Trophoblast cell (in vitro differentiated cells and primary cell): ENCODE data around the gene SIX3.

Source experiments
- DNase-seq, 2 donors: peaks; one replicate each; pipeline ENCODE4 v3.0.0-alpha.2; 2016
- H2AFZ ChIP-seq: 2 replicates; pipeline ENCODE4 v1.6.1; 2013; ENCODE audit warnings: low read length, moderate library complexity, mild to moderate bottlenecking; ENCODE audit not compliant: insufficient read depth, poor library complexity
- H2AK5ac ChIP-seq: 2 replicates; pipeline ENCODE4 v1.6.1; 2013; ENCODE audit warnings: mild to moderate bottlenecking, low read length
- H2BK120ac ChIP-seq: 2 replicates; pipeline ENCODE4 v1.6.1; 2013; ENCODE audit warnings: low read length, mild to moderate bottlenecking, moderate library complexity; ENCODE audit not compliant: insufficient read depth, poor library complexity
- H2BK12ac ChIP-seq: 2 replicates; pipeline ENCODE4 v1.6.1; 2013; ENCODE audit warnings: mild to moderate bottlenecking, low read length, moderate library complexity
- H2BK5ac ChIP-seq: 2 replicates; pipeline ENCODE4 v1.6.1; 2013; ENCODE audit warnings: low read length, low read depth, moderate library complexity, mild to moderate bottlenecking; ENCODE audit not compliant: poor library complexity
- H3K14ac ChIP-seq: 2 replicates; pipeline ENCODE4 v1.6.1; 2013; ENCODE audit warnings: mild to moderate bottlenecking, low read length
- H3K18ac ChIP-seq: 2 replicates; pipeline ENCODE4 v1.6.1; 2013; ENCODE audit warnings: mild to moderate bottlenecking, low read length
- H3K23ac ChIP-seq: 2 replicates; pipeline ENCODE4 v1.6.1; 2013; ENCODE audit warnings: low read length
- H3K27ac ChIP-seq: 2 replicates; pipeline ENCODE4 v1.5.1; 2013; ENCODE audit warnings: low read depth, mild to moderate bottlenecking, inconsistent platforms, low read length, moderate library complexity
- H3K27me3 ChIP-seq: 2 replicates; pipeline ENCODE4 v1.6.1; 2013; ENCODE audit warnings: inconsistent platforms, mild to moderate bottlenecking, low read length, moderate library complexity; ENCODE audit not compliant: insufficient read depth
- H3K36me3 ChIP-seq, 2 experiments: 1 replicate in 1 of 2; 2 replicates in 1 of 2; pipeline ENCODE4 v1.6.1; 2013; ENCODE audit warnings: low read length in 2 of 2, mild to moderate bottlenecking in 2 of 2, moderate library complexity in 1 of 2; ENCODE audit not compliant: insufficient read depth in 2 of 2, control insufficient read depth in 1 of 2
- H3K4ac ChIP-seq: 2 replicates; pipeline ENCODE4 v1.6.1; 2013; ENCODE audit warnings: low read depth, mild to moderate bottlenecking, low read length, moderate library complexity
- H3K4me1 ChIP-seq, 2 experiments: 1 replicate in 1 of 2; 2 replicates in 1 of 2; pipeline ENCODE4 v1.6.1; 2013; ENCODE audit warnings: low read length in 2 of 2, mild to moderate bottlenecking in 2 of 2, moderate library complexity in 1 of 2; ENCODE audit not compliant: insufficient read depth in 2 of 2, control insufficient read depth in 1 of 2
- H3K4me2 ChIP-seq: 2 replicates; pipeline ENCODE4 v1.6.1; 2013; ENCODE audit warnings: inconsistent platforms, mild to moderate bottlenecking, low read length, moderate library complexity
- H3K4me3 ChIP-seq: 2 replicates; pipeline ENCODE4 v1.5.1; 2013; ENCODE audit warnings: mild to moderate bottlenecking, low read depth, low read length, inconsistent platforms
- H3K79me1 ChIP-seq: one replicate; pipeline ENCODE4 v1.6.1; 2013; ENCODE audit warnings: low read length
- H3K79me2 ChIP-seq: 2 replicates; pipeline ENCODE4 v1.6.1; 2013; ENCODE audit warnings: low read length, mild to moderate bottlenecking; ENCODE audit not compliant: control insufficient read depth, insufficient read depth, poor library complexity
- H3K9ac ChIP-seq: 2 replicates; pipeline ENCODE4 v1.6.1; 2013; ENCODE audit warnings: mild to moderate bottlenecking, low read length
- H3K9me3 ChIP-seq: 2 replicates; pipeline ENCODE4 v1.6.1; 2013; ENCODE audit warnings: low read depth, mild to moderate bottlenecking, control low read depth, inconsistent platforms, low read length; ENCODE audit not compliant: insufficient read depth
- H4K12ac ChIP-seq: 2 replicates; pipeline ENCODE4 v1.6.1; 2013; ENCODE audit warnings: low read depth, mild to moderate bottlenecking, low read length, moderate library complexity
- H4K8ac ChIP-seq: 2 replicates; pipeline ENCODE4 v1.6.1; 2013; ENCODE audit warnings: low read depth, mild to moderate bottlenecking, low read length, moderate library complexity
- H4K91ac ChIP-seq: one replicate; pipeline ENCODE4 v1.6.1; 2013; ENCODE audit warnings: low read depth, mild to moderate bottlenecking, low read length, moderate library complexity
- WGBS: extraction: QIAGEN DNeasy Blood & Tissue Kit; methylation state at CpG from one replicate; pipeline ENCODE4 v1.1.7; 2013; ENCODE audit warnings: missing lambda C conversion rate; ENCODE audit not compliant: insufficient read length, insufficient coverage; ENCODE audit errors: extremely low coverage; 5-methylcytosine and 5-hydroxymethylcytosine counted together

The SIX3 gene

DNA sequence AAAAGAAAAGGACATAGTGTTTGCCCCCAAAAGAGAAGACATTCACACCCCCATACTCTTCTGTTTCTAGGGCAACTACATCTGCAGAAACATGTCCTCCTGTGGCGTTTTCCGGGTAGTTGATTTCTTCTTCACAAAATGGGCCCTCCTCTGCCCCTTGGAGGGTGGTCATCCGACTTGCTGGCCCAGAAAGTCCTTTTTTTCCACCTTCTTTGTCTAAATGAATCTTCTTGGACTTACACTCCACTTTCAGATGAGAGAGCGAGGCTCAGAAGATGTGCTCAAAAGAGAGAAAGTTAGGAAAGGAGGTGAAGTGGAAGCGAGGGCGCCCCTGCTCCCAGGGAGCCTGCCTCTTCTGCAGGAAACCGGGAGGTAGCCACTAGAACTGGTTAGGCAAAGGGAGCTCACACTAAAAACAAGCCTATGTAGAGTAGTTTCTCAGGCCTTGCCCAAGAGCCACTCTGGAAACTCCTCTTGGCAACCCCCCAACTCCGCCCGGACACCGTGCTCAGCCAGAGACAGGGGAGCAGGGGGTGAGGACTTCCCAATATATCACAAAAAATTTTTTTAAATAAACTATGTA, 10.2 kb upstream of the SIX3 start:
- H3K36me3 ChIP-seq: no peaks in the 10 kb centered on the region
- H3K23ac ChIP-seq: no peak overlapping the region
- H4K12ac ChIP-seq: no peak overlapping the region
- H2BK12ac ChIP-seq: no peak overlapping the region
- H3K9me3 ChIP-seq: peaks cover 9% of the 10 kb centered on the region
- H2BK120ac ChIP-seq: no peak overlapping the region
- H3K4me3 ChIP-seq: no peak overlapping the region
- H3K4ac ChIP-seq: no peak overlapping the region
- H4K8ac ChIP-seq: no peak overlapping the region
- H3K18ac ChIP-seq: no peak overlapping the region
- H3K79me2 ChIP-seq: no peaks in the 10 kb centered on the region
- peaks cover 87% of the 10 kb centered on the region for H3K27me3 ChIP-seq
- H2BK5ac ChIP-seq: no peak overlapping the region
- no CpG with 5 or more reads among the region's 10 CpGs for WGBS
- no peak overlapping the region for H3K27ac ChIP-seq
- no peak overlapping the region for H3K4me2 ChIP-seq
- DNase-seq: no peak
- peaks cover 2 to 5% of the 10 kb centered on the region in 2 experiments for H3K4me1 ChIP-seq
- no peak overlapping the region for H2AFZ ChIP-seq
- H3K9ac ChIP-seq: no peak overlapping the region
- no peaks in the 10 kb centered on the region for H3K79me1 ChIP-seq
- H2AK5ac ChIP-seq: no peak overlapping the region
- no peak overlapping the region for H4K91ac ChIP-seq
- H3K14ac ChIP-seq: no peak overlapping the region

DNA sequence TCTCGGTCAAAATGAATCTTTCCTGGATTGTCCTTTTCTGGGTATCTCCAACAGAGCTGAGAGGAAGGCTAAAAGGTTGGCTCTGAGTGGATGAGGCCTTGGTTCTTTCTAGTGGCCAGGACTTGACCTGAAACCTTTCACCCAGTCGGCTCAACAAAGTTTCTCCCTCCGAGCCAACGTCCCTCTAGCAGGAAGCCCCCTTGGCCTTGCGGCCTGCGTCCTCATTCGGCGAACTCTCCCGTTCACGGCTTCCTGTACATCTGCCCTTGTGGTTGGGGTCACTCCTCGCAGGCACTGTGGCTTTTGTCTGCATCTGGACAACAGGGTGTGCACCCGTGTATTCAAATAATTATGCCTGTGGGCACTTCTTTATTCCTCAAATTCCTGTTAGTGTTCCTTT, 9.4 kb upstream of the SIX3 start:
- no peak for DNase-seq
- no CpG with 5 or more reads among the region's 12 CpGs for WGBS
- Histone ChIP-seq H3K36me3 (no peaks in the 10 kb centered on the region), H3K79me2 (no peaks in the 10 kb centered on the region), H3K4me1 (peaks cover 2 to 5% of the 10 kb centered on the region in 2 experiments), H2BK5ac (no peak overlapping the region), H2BK12ac (no peak overlapping the region), H4K12ac (no peak overlapping the region), H3K4me2 (no peak overlapping the region), H3K4ac (no peak overlapping the region), H4K8ac (no peak overlapping the region), H3K14ac (no peak overlapping the region), H3K27me3 (peaks cover 90% of the 10 kb centered on the region), H3K79me1 (no peaks in the 10 kb centered on the region), H2AK5ac (no peak overlapping the region), H3K9me3 (peaks cover 9% of the 10 kb centered on the region), H3K4me3 (no peak overlapping the region), H3K23ac (no peak overlapping the region), H4K91ac (no peak overlapping the region), H2BK120ac (no peak overlapping the region), H3K18ac (no peak overlapping the region), H2AFZ (no peak overlapping the region), H3K9ac (no peak overlapping the region), H3K27ac (no peak overlapping the region)

DNA sequence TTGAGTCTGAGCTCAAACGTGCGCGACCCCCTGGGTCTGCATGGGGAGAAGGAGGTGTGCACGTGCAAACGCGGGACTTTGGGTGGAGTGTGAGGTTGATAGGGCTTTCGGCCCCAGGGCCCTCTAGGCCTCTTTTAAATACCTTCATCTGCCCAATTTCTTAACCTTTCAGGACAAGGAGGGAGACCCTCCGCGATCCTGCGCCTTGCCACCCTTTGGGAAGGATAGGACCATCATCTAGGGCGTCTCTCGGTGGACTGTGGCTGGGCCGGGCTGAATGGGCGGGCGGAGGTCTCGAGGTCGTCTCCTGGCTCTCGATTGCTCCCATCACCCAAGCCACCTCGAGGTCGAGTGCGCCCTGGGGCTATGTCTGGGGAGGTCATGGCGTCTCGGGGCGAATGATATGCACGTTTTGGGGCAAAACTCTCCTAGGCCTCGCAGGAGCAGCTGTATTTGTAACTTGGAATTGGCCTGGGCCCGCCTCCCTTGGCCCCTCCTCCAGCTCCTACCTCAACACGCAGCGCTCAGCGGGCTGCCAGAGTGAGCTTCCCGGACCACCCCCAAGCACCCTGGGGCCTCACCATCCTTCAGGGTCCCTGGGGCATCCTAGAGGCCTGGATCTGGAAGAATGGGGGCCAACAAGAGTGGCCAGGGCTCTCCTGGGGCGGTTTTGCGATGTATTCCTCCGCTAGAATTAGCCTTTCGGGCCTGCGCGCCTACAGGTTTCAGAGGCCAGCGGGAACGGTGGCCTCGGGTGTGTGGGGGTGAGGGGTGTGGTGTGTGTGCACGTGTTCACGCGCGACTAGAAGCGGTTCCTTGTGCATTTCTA, 8.7 kb upstream of the SIX3 start:
- WGBS: no CpG with 5 or more reads among the region's 45 CpGs

DNA sequence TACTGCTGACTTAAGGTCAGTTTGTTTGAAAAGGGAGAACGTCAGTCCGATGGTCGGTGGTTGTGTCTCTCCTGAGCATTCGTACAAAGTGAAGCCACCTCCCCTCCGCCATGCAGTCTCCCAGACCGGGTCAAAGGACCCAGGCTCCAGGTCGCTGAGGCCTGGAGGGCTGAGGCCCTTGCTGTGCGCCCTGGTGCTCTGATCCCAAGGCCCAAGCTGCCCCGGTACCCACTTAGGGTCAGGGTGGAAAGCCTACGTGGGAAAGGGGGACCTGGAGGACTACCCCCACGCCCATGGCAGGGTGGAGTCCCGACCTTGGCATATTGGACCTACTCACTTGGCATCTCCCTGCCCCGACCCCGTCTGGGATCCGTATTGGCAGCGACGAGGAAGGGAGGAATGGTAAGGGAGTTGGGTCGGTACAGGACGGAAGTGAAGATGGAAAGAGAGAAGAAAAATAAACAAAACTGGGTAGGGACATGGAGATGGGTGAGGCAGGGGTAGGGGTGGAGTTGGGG, 8.0 kb upstream of the SIX3 start:
- no peak overlapping the region for H3K4me3 ChIP-seq
- H3K4me1 ChIP-seq: peaks cover 6% of the 10 kb centered on the region in 2 experiments
- no peak overlapping the region for H4K91ac ChIP-seq
- no peak overlapping the region for H3K18ac ChIP-seq
- no peak overlapping the region for H3K4ac ChIP-seq
- no peak overlapping the region for H3K23ac ChIP-seq
- peaks cover 9% of the 10 kb centered on the region for H3K9me3 ChIP-seq
- no peaks in the 10 kb centered on the region for H3K79me2 ChIP-seq
- WGBS: no CpG with 5 or more reads among the region's 19 CpGs
- H4K8ac ChIP-seq: no peak overlapping the region
- no peak overlapping the region for H2AK5ac ChIP-seq
- no peak overlapping the region for H3K4me2 ChIP-seq
- no peak overlapping the region for H3K9ac ChIP-seq
- DNase-seq: no peak
- no peaks in the 10 kb centered on the region for H3K79me1 ChIP-seq
- peaks cover 96% of the 10 kb centered on the region for H3K27me3 ChIP-seq
- H2AFZ ChIP-seq: no peak overlapping the region
- no peak overlapping the region for H3K14ac ChIP-seq
- no peak overlapping the region for H2BK120ac ChIP-seq
- H2BK5ac ChIP-seq: no peak overlapping the region
- H3K27ac ChIP-seq: no peak overlapping the region
- H2BK12ac ChIP-seq: no peak overlapping the region
- no peak overlapping the region for H4K12ac ChIP-seq
- H3K36me3 ChIP-seq: no peaks in the 10 kb centered on the region

More for the DNA sequence above, 8.7 kb upstream of the SIX3 start:
- Histone ChIP-seq H3K9me3 (peaks cover 9% of the 10 kb centered on the region), H3K27ac (no peak overlapping the region), H3K4me3 (no peak overlapping the region), H4K91ac (no peak overlapping the region), H4K12ac (no peak overlapping the region), H2AK5ac (no peak overlapping the region), H2BK12ac (no peak overlapping the region), H2BK120ac (no peak overlapping the region), H3K4ac (no peak overlapping the region), H4K8ac (no peak overlapping the region), H2BK5ac (no peak overlapping the region), H2AFZ (no peak overlapping the region), H3K4me1 (peaks cover 2 to 5% of the 10 kb centered on the region in 2 experiments), H3K79me1 (no peaks in the 10 kb centered on the region), H3K18ac (no peak overlapping the region), H3K79me2 (no peaks in the 10 kb centered on the region), H3K4me2 (peak overlapping the region; percentile 33), H3K14ac (no peak overlapping the region), H3K9ac (no peak overlapping the region), H3K36me3 (no peaks in the 10 kb centered on the region), H3K27me3 (peaks cover 96% of the 10 kb centered on the region), H3K23ac (no peak overlapping the region)
- DNase-seq: no peak
